HepG2 (cell line): ENCODE measurements around the gene ETS2. TPM values are rescaled to one million over a fixed set of nuclear protein-coding genes. Genes with fewer than 3 reads are reported as not detected.

Source experiments
- ATAC-seq: fragments of 200-7000 bp; cut with Tn5 transposase; 3 replicates; pipeline ENCODE4 v1.9.1; 2020; ENCODE audit warnings: mild to moderate bottlenecking, moderate library complexity
- BruUV-seq: library from RNA; stranded (reverse); fragments of 400-500 nt; replicated peaks from 2 replicates; lab custom pipeline; 2021; lab: Mats Ljungman, UMichigan
- CTCF ChIA-PET: fragments of 300-600 bp; formaldehyde crosslinking; extraction: SDS; loops from one replicate; lab custom pipeline; 2021; ENCODE audit warnings: low total read pairs, inconsistent platforms, low intra/inter-chr PET ratio; lab: Yijun Ruan, JAX
- POLR2A ChIA-PET: fragments of 350-600 bp; sonication (Branson Sonifier 250); formaldehyde crosslinking; loops from one replicate; lab custom pipeline; 2020; ENCODE audit warnings: antibody characterized with exemption, inconsistent platforms; lab: Yijun Ruan, JAX
- DNase-seq: peaks from one replicate; pipeline ENCODE4 v3.0.0-alpha.2; 2015; ENCODE audit warnings: low spot score
- FAIRE-seq: peaks from 3 replicates; lab custom pipeline; 2011; peaks lifted over from hg19 to GRCh38; lab: Jason Lieb, UNC
- H2AFZ ChIP-seq: one replicate; pipeline ENCODE4 v1.6.1; 2011; ENCODE audit warnings: low read length, inconsistent platforms
- H3K27ac ChIP-seq: fragments of 300-600 bp; 3 replicates; pipeline ENCODE4 v1.8.0; 2011; ENCODE audit warnings: mixed run types, mild to moderate bottlenecking, mixed read lengths, low read length, inconsistent platforms; ENCODE audit not compliant: insufficient read depth; ENCODE audit errors: extremely low read length
- H3K27me3 ChIP-seq, 2 experiments: fragments of 200-600 bp in 1 of 2; 2 replicates in 1 of 2; 3 replicates in 1 of 2; pipeline versions ENCODE4 v1.6.0 to v1.8.0; 2011; ENCODE audit warnings: low read length in 2 of 2, mild to moderate bottlenecking in 2 of 2, moderate library complexity in 2 of 2, inconsistent platforms in 1 of 2; ENCODE audit not compliant: insufficient read depth in 2 of 2, control insufficient read depth in 1 of 2
- H3K36me3 ChIP-seq, 2 experiments: fragments of 200-600 bp in 1 of 2; replicated peaks in 1 of 2; 2 replicates in 1 of 2; 3 replicates in 1 of 2; pipeline versions ENCODE4 v1.5.1 to v1.8.0; 2011; ENCODE audit warnings: low read length in 2 of 2, inconsistent platforms in 1 of 2; ENCODE audit not compliant: insufficient read depth in 2 of 2, control insufficient read depth in 1 of 2
- H3K4me1 ChIP-seq: 2 replicates; pipeline ENCODE4 v1.5.1; 2012; ENCODE audit warnings: low read length, inconsistent platforms; ENCODE audit not compliant: insufficient read depth
- H3K4me2 ChIP-seq: 2 replicates; pipeline ENCODE4 v1.6.0; 2011; ENCODE audit warnings: low read depth, low read length, inconsistent platforms
- H3K4me3 ChIP-seq, 3 experiments: fragments of 200-600 bp in 1 of 3; sonication (generic), shearing (Covaris generic) in 1 of 3; replicated peaks in 1 of 3; 2 replicates each; pipeline ENCODE4 v1.5.1; 2011 to 2016; ENCODE audit warnings: low read length in 3 of 3, inconsistent platforms in 2 of 3, low read depth in 2 of 3, mild to moderate bottlenecking in 2 of 3, control low read depth in 1 of 3, mixed read lengths in 1 of 3; ENCODE audit not compliant: insufficient read depth in 1 of 3
- H3K79me2 ChIP-seq: one replicate; pipeline ENCODE4 v1.6.1; 2011; ENCODE audit warnings: low read length, inconsistent platforms; ENCODE audit not compliant: insufficient read depth
- H3K9ac ChIP-seq: 2 replicates; pipeline ENCODE4 v1.6.0; 2011; ENCODE audit warnings: mild to moderate bottlenecking, low read depth, low read length, inconsistent platforms; ENCODE audit not compliant: insufficient read depth
- H3K9me3 ChIP-seq: 2 replicates; pipeline ENCODE4 v1.5.1; 2012; ENCODE audit warnings: mild to moderate bottlenecking, low read length
- H4K20me1 ChIP-seq: 2 replicates; pipeline ENCODE4 v1.6.0; 2011; ENCODE audit warnings: inconsistent platforms, mild to moderate bottlenecking, low read length, moderate library complexity; ENCODE audit not compliant: insufficient read depth
- AGO2 ChIP-seq: fragments of 200-400 bp; formaldehyde crosslinking; optimal IDR thresholded peaks from 2 replicates; pipeline ENCODE3; 2017; ENCODE audit warnings: mild to moderate bottlenecking, low read depth, low read length, moderate library complexity
- ARHGAP35 ChIP-seq: sonication (generic); formaldehyde crosslinking; IDR thresholded peaks from 2 replicates; pipeline ENCODE4 v1.9.0; 2022; ENCODE audit warnings: mild to moderate bottlenecking, inconsistent platforms, moderate library complexity, missing genetic modification reagents, borderline replicate concordance
- CREB3 ChIP-seq: sonication (generic); formaldehyde crosslinking; IDR thresholded peaks from 2 replicates; pipeline ENCODE4 v1.5.0; 2020; ENCODE audit warnings: missing genetic modification reagents
- DR1 ChIP-seq: sonication (generic); formaldehyde crosslinking; IDR thresholded peaks from 2 replicates; pipeline ENCODE4 v1.8.0; 2021; ENCODE audit warnings: mild to moderate bottlenecking, missing genetic modification reagents, inconsistent platforms
- E2F5 ChIP-seq: sonication (generic); formaldehyde crosslinking; conservative IDR thresholded peaks from 2 replicates; pipeline ENCODE4 v1.4.0; 2020; ENCODE audit warnings: missing genetic modification reagents
- ETV6 ChIP-seq: sonication (generic); formaldehyde crosslinking; conservative IDR thresholded peaks from 2 replicates; pipeline ENCODE4 v1.4.0; 2020; ENCODE audit warnings: missing genetic modification reagents
- MATR3 ChIP-seq: sonication (generic); formaldehyde crosslinking; IDR thresholded peaks from 2 replicates; pipeline ENCODE4 v1.4.0; 2020; ENCODE audit warnings: missing genetic modification reagents
- MEF2D ChIP-seq: sonication (generic); formaldehyde crosslinking; IDR thresholded peaks from 2 replicates; pipeline ENCODE4 v1.5.1; 2020; ENCODE audit warnings: mild to moderate bottlenecking, missing genetic modification reagents
- NFATC3 ChIP-seq: sonication (generic); formaldehyde crosslinking; IDR thresholded peaks from 2 replicates; pipeline ENCODE4 v1.5.1; 2020; ENCODE audit warnings: mild to moderate bottlenecking, missing genetic modification reagents
- SNAPC2 ChIP-seq: sonication (generic); formaldehyde crosslinking; IDR thresholded peaks from 2 replicates; pipeline ENCODE4 v1.8.1; 2022; ENCODE audit warnings: mild to moderate bottlenecking, missing genetic modification reagents
- ZIK1 ChIP-seq: sonication (generic); formaldehyde crosslinking; IDR thresholded peaks from 2 replicates; pipeline ENCODE4 v1.5.0; 2020; ENCODE audit warnings: mild to moderate bottlenecking, low read depth, missing genetic modification reagents, borderline replicate concordance
- ZNF205 ChIP-seq: IDR thresholded peaks from 2 replicates; pipeline ENCODE4 v1.6.1; 2018; ENCODE audit warnings: missing biosample characterization, missing genetic modification reagents
- ZNF382 ChIP-seq: sonication (generic); formaldehyde crosslinking; IDR thresholded peaks from 2 replicates; pipeline ENCODE4 v1.5.0; 2020; ENCODE audit warnings: missing genetic modification reagents, mild to moderate bottlenecking, borderline replicate concordance
- ZNF563 ChIP-seq: sonication (generic); formaldehyde crosslinking; IDR thresholded peaks from 2 replicates; pipeline ENCODE4 v1.8.0; 2022; ENCODE audit warnings: mild to moderate bottlenecking, moderate library complexity, missing genetic modification reagents
- ZNF567 ChIP-seq: sonication (generic); formaldehyde crosslinking; IDR thresholded peaks from 2 replicates; pipeline ENCODE4 v1.8.1; 2023; ENCODE audit warnings: mild to moderate bottlenecking, missing genetic modification reagents, borderline replicate concordance
- WGBS: methylation state at CpG from one replicate; pipeline ENCODE4 v1.1.6; 2017; ENCODE audit warnings: low lambda C conversion rate; 5-methylcytosine and 5-hydroxymethylcytosine counted together
- in situ Hi-C: cut with HindIII; loops from 2 replicates; pipeline ENCODE4 v1.10.0; 2017; ENCODE audit warnings: low pct_unique_long_range_greater_than_20kb; ENCODE audit not compliant: extremely low pct_ligation_motif_present
- intact Hi-C: fragments of 100-400 bp; cut with micrococcal nuclease; formaldehyde crosslinking; loops from one replicate; pipeline ENCODE4 v1.10.0; 2022; ENCODE audit not compliant: unreplicated experiment
- polyA plus RNA-seq, 8 experiments: library from polyadenylated mRNA; depleted of rRNA in 3 of 8; stranded (reverse) in 7 of 8; unstranded in 1 of 8; fragments of >200 nt; fragmentation: Illumina TruSeq in 4 of 8; extraction: Trizol in 4 of 8; gene quantifications; 2 replicates each; pipeline versions ENCODE4 v1.2.1 to v1.2.3, GENCODE V29; 2011 to 2016; ENCODE audit warnings: low read depth in 4 of 8, missing spikeins in 1 of 8, mixed read lengths in 1 of 8; ENCODE audit not compliant: insufficient read depth in 1 of 8
- total RNA-seq, 5 experiments: library from RNA; depleted of rRNA; stranded (reverse); fragments of >200 nt; fragmentation: Illumina TruSeq; extraction: Trizol; gene quantifications; 2 replicates each; pipeline ENCODE4 v1.2.3, GENCODE V29; 2016; ENCODE audit warnings: low read depth in 1 of 5
- TF ChIP-seq, protein P1 (sequence below): sonication (generic); formaldehyde crosslinking; IDR thresholded peaks from 2 replicates; pipeline ENCODE4 v1.4.0; 2020; ENCODE audit warnings: low read depth, mild to moderate bottlenecking, missing genetic modification reagents

The ETS2 gene
- total and polyA plus RNA-seq, 2 of the 13 experiments (the other 11 are each of a cell fraction or from before 2014, with no cell fraction given): 24.6 to 64.4 TPM

DNA sequence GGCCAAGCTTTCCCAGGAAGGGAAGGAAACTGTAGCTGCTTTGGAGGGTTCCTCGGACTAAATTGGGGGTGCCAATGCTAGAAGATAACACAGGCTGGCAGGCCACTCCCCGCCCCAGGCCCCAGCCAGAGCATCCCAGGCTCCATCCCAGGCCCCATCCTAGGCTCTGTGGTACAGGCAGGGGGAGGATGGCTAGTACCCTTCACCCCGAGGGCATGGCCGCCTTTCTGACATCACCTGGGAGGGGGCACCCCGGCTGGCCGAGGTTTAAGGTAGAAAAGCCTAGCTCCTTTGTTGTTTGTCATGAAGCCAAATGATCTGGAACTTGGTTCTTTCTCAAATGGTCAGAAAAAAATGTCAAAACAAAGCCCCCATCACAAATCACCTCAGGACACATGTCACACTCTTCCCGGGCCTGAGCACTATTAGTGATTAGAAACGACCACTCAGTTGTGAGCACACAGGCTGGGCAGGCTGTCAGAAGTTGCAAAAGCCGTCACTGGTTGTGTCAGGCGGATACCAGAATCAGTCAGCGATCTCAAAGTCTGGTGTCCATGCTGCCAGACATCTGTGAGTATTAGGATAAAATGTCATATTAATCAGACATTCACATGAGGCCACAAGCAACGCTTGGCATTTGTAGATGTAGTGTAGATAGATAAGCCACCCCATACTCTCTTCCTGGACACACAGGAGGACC is 31.0 kb upstream of the ETS2 start:
- ChIA-PET CTCF (no interaction called here), POLR2A (no interaction called here)
- DNase-seq: no peak
- Histone ChIP-seq H3K9ac (no peak overlapping the region), H2AFZ (no peak overlapping the region), H3K4me1 (peaks cover 20% of the 10 kb centered on the region), H3K27me3 (peaks cover 3 to 23% of the 10 kb centered on the region in 2 experiments; a peak in 4 of 5 replicates), H3K27ac (no peak overlapping the region), H3K36me3 (no peaks in the 10 kb centered on the region), H3K4me2 (no peak overlapping the region), H3K9me3 (peaks cover 7% of the 10 kb centered on the region; the same call in 1 of the 2 replicates), H3K4me3 (no peak overlapping the region), H3K79me2 (no peaks in the 10 kb centered on the region), H4K20me1 (no peaks in the 10 kb centered on the region)
- ATAC-seq: no peak
- BruUV-seq: no TSS peak
- no peak for TF ChIP-seq ARHGAP35
- no peak for TF ChIP-seq NFATC3 (CRISPR knock-in tag)
- TF ChIP-seq, protein P1, sequence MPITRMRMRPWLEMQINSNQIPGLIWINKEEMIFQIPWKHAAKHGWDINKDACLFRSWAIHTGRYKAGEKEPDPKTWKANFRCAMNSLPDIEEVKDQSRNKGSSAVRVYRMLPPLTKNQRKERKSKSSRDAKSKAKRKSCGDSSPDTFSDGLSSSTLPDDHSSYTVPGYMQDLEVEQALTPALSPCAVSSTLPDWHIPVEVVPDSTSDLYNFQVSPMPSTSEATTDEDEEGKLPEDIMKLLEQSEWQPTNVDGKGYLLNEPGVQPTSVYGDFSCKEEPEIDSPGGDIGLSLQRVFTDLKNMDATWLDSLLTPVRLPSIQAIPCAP (CRISPR knock-in tag): no peak
- no peak for TF ChIP-seq MATR3 (CRISPR knock-in tag)
- no peak for TF ChIP-seq CREB3 (CRISPR knock-in tag)
- no peak for TF ChIP-seq ETV6 (CRISPR knock-in tag)
- TF ChIP-seq ZNF563 (CRISPR knock-in tag): no peak
- no peak for TF ChIP-seq ZNF567 (CRISPR knock-in tag)
- TF ChIP-seq ZNF205 (CRISPR knock-in tag): no peak
- no peak for TF ChIP-seq ZNF382 (CRISPR knock-in tag)
- no peak for TF ChIP-seq SNAPC2
- TF ChIP-seq DR1 (CRISPR knock-in tag): no peak
- no peak for TF ChIP-seq E2F5 (CRISPR knock-in tag)
- TF ChIP-seq MEF2D (CRISPR knock-in tag): no peak
- TF ChIP-seq ZIK1 (CRISPR knock-in tag): no peak
- TF ChIP-seq AGO2: no peak
- in situ Hi-C loops (no loop called here), intact Hi-C loops (no loop called here)
- no peak for FAIRE-seq
- 43% methylated on average over 7 of the region's 12 CpGs for WGBS
